IPS-18a (cell line): ENCODE results near the gene CERKL.

ENCODE experiments used
- H3K27ac ChIP-seq: one replicate; pipeline ENCODE4 v1.5.1; 2013; ENCODE audit warnings: low read length
- H3K27me3 ChIP-seq: one replicate; pipeline ENCODE4 v1.6.1; 2013; ENCODE audit warnings: mild to moderate bottlenecking, low read length; ENCODE audit not compliant: control insufficient read depth, insufficient read depth
- H3K36me3 ChIP-seq: one replicate; pipeline ENCODE4 v1.6.1; 2013; ENCODE audit warnings: low read depth, low read length; ENCODE audit not compliant: control insufficient read depth
- H3K4me1 ChIP-seq: one replicate; pipeline ENCODE4 v1.6.1; 2013; ENCODE audit warnings: low read depth, low read length; ENCODE audit not compliant: control insufficient read depth
- H3K4me3 ChIP-seq: one replicate; pipeline ENCODE4 v1.5.1; 2013; ENCODE audit warnings: low read length
- H3K9ac ChIP-seq: one replicate; pipeline ENCODE4 v1.6.1; 2013; ENCODE audit warnings: mild to moderate bottlenecking, low read length, moderate library complexity
- H3K9me3 ChIP-seq: one replicate; pipeline ENCODE4 v1.6.1; 2013; ENCODE audit warnings: low read depth, low read length; ENCODE audit not compliant: control insufficient read depth

The CERKL gene

DNA sequence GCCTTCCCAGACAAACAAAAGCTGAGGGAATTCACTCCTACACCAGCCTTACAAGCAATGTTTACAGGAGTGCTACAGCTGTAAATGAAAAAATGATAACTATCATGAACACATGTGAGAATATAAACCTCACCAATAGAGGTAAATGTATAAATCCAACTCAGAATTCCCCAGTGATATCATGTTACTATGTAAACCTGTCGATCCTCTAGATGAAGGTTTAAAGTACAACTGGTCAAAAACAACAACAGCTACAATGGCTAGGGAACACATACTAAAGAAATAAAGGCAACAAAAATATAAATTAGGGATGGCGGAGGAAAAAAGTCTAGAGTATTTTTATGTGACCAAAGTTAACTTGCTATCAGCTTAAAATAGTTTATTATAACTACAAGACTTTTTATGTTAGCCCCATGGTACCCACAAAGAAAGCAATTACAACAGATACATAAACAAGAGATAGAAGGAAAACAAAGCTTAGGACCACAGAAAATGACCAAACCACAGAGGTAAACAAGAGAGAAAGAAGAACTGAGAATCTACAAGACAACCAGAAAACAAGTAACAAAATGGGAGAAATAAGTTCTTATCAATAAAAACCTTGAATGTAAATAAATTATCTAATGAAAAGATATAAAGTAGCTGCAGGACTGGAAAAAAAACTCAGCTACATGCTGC, 8.3 kb downstream of the CERKL start:
- Histone ChIP-seq H3K9ac (no peak overlapping the region), H3K36me3 (no peaks in the 10 kb centered on the region), H3K27me3 (no peaks in the 10 kb centered on the region), H3K4me1 (no peaks in the 10 kb centered on the region), H3K9me3 (no peaks in the 10 kb centered on the region), H3K27ac (no peak overlapping the region), H3K4me3 (no peak overlapping the region)

DNA sequence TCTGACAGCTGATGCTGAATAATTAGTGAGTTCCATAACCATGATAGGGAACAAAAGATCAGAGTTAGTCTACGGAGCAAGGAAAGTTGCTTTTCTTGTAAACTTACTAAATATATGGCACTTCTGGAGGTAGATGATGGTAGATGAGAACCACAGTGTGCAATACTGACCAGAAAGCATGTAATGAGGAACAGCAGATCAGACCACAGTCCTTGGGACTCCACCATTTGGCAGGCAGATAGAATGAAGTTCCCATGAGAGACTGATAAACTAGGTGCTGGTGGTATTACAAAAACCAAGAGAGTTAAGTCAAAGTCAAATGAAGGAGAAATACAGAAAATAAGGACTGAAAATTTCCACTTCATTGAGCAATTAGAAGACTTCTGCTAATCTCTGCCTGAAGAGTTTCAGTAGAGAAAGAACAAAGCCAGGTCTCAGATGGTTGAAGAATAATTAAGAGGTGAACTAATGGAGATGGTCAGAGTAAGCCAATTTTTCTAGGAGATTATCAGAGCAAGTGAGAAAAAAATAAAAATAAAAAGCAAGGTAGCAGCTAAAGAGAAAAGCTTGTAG, 10.4 kb downstream of the CERKL start:
- no peaks in the 10 kb centered on the region for H3K4me1 ChIP-seq
- H3K4me3 ChIP-seq = no peak overlapping the region
- H3K27me3 ChIP-seq = no peaks in the 10 kb centered on the region
- H3K9me3 ChIP-seq = no peaks in the 10 kb centered on the region
- H3K9ac ChIP-seq = no peak overlapping the region
- no peak overlapping the region for H3K27ac ChIP-seq
- no peaks in the 10 kb centered on the region for H3K36me3 ChIP-seq

DNA sequence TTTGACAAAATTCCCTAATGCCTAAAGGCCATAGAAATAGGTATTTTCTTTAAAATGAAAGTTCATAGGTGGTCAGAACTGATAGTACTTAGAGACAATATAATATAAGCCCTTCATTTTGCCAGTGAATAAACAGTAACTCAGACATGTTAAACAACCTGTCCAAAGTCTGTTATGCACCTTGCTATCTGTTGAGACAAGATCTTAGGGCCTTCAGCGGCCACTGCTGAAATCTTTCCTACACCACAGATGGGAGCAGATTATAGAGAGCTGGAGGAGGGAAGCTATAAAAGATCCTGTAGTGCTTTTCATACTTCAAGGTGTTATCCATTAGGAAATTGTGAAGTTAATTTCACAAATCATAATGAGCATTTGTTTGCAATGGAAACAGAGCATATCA, 13.8 kb downstream of the CERKL start:
- H3K4me1 ChIP-seq = no peaks in the 10 kb centered on the region
- no peak overlapping the region for H3K4me3 ChIP-seq
- H3K9ac ChIP-seq = no peak overlapping the region
- H3K36me3 ChIP-seq = no peaks in the 10 kb centered on the region
- H3K27ac ChIP-seq = no peak overlapping the region
- no peaks in the 10 kb centered on the region for H3K9me3 ChIP-seq
- no peaks in the 10 kb centered on the region for H3K27me3 ChIP-seq

DNA sequence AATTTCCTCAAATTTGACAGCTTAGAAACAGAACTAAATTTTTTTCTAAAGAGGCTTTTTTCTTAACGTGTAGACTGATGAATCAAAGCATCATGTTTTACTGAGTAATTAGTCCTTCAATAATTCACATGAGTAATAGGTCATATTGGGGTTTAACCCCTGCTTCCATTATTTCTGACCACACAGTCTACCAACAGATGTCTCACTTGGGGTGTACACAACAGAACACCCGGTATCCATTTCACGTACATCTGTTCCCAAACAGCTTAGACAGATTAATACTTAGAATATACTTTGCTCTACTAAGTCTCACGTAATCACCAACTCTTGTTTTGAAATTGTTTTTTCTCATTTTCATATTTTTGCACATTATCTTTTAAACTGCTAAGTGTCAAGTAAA, 14.8 kb downstream of the CERKL start:
- no peak overlapping the region for H3K27ac ChIP-seq
- no peaks in the 10 kb centered on the region for H3K36me3 ChIP-seq
- no peak overlapping the region for H3K9ac ChIP-seq
- no peak overlapping the region for H3K4me3 ChIP-seq
- H3K27me3 ChIP-seq = no peaks in the 10 kb centered on the region
- H3K9me3 ChIP-seq = no peaks in the 10 kb centered on the region
- H3K4me1 ChIP-seq = no peaks in the 10 kb centered on the region

DNA sequence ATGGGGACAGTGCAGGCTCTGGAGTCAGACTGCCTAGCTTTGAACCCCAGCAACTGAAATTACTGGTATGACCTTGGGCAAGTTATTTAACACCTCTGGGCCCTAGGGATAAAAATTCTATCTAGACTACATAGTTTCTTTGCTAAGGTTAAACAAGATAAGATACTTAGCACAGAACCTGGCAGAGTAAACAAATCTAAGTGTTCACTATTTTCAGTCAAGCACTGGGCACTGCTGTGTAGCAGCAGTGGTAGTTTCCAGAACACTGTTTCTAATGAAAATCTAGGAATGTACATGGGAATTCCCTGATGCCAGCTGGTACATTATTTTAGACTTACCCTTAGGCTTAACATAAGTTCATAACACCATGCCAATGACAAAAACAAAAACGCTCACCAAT, 17.2 kb downstream of the CERKL start:
- Histone ChIP-seq H3K27me3 (no peaks in the 10 kb centered on the region), H3K4me3 (no peak overlapping the region), H3K9me3 (no peaks in the 10 kb centered on the region), H3K36me3 (no peaks in the 10 kb centered on the region), H3K27ac (no peak overlapping the region), H3K4me1 (no peaks in the 10 kb centered on the region), H3K9ac (no peak overlapping the region)

DNA sequence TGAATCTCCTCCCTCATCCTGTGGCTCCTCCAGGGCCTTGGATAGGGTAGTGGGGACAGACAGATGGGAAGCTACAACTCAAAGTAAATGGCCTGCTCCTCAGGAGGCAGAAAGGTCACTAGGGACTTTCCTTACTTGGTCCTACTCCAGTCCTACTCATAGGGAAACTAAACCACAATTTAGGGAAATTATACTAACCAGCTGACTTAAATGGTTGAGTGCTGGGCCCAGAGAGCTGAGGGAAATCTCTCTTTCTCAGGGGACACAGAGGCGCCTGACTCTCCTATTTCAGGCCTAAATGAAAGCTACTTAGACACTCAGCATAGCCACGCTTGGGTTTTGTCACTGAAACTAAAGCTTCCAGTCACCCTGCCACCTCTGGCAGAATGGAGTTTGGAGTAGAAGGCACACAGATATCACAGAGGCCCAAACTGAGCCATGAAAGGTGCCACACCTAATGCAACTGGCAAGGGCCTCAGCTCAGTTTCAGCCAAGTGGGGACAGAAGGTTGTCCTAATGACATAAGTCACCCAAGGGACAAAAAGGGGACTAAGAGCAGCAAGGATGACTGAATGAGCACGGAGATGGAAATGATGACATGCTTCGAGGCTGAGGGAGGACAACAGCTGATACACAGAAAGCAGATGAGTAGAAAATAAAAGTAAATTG, 24.0 kb downstream of the CERKL start:
- Histone ChIP-seq H3K27me3 (no peaks in the 10 kb centered on the region), H3K9ac (no peak overlapping the region), H3K4me3 (no peak overlapping the region), H3K36me3 (no peaks in the 10 kb centered on the region), H3K9me3 (no peaks in the 10 kb centered on the region), H3K27ac (no peak overlapping the region), H3K4me1 (no peaks in the 10 kb centered on the region)

DNA sequence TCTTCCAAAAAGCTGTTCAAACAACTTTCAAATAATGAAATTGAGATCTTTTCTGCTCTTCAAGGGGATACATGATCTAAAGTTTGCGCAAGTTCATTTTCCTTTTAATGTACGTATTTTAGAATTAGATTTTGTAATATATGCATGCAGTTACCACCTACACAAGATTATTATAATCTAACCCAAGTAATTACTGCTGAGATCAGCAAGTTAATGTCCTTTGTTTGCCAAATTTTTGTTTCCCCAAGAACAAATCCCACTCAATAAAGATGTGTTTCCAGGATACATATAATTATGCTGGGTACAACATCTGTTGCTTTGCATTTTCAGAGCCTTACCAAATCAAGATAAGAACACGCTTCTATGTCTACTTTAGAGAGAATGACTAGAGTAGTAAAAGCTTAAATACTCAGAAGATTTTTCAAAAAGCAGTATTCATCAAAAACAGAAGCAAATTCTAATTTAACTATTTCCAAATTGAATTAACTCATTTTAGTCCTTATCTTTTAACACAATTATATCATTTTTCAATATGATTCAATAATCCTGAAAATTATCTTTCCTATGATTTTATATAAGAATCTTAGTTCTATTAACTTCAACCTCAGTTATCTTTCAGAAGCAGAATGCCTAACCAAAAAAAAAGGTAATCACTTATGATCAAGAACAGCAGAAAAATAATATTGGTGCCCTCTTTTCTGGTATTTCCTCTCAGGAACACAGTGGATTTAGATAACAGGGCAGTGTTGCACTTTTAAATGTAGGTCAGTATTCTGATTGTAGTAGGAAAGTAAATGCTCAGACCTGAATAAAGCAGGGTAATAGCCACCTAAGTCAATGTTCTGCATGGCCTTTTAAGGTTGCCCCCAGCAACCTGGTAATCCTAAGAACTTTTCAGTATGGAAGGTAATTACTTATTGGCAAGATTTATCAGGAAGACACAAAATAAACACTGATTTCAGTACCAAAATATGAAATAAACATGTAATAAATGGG, 28.0 kb downstream of the CERKL start:
- Histone ChIP-seq H3K9me3 (no peaks in the 10 kb centered on the region), H3K27ac (no peak overlapping the region), H3K4me1 (no peaks in the 10 kb centered on the region), H3K36me3 (no peaks in the 10 kb centered on the region), H3K4me3 (no peak overlapping the region), H3K9ac (no peak overlapping the region), H3K27me3 (no peaks in the 10 kb centered on the region)

DNA sequence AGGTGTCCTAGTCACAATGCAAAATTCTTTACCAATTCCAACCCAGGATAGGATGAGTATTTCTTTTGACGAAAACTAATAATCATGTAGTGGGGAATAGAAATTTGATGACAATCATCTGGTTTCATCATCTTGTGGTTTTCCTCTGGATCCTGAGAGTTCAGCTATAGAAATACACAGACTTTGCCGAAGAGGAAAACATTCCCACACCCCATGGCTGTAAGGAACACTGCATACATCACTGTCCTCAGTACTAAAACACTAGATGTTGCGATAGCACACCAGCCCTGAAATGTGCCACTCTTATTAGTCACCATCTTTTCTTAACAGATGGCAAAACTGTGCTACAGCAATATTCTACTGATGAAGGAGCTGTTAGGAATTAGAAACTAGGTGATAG, 29.4 kb downstream of the CERKL start:
- H3K9ac ChIP-seq = no peak overlapping the region
- H3K9me3 ChIP-seq = no peaks in the 10 kb centered on the region
- H3K4me1 ChIP-seq = no peaks in the 10 kb centered on the region
- H3K36me3 ChIP-seq = no peaks in the 10 kb centered on the region
- no peaks in the 10 kb centered on the region for H3K27me3 ChIP-seq
- H3K4me3 ChIP-seq = no peak overlapping the region
- no peak overlapping the region for H3K27ac ChIP-seq

DNA sequence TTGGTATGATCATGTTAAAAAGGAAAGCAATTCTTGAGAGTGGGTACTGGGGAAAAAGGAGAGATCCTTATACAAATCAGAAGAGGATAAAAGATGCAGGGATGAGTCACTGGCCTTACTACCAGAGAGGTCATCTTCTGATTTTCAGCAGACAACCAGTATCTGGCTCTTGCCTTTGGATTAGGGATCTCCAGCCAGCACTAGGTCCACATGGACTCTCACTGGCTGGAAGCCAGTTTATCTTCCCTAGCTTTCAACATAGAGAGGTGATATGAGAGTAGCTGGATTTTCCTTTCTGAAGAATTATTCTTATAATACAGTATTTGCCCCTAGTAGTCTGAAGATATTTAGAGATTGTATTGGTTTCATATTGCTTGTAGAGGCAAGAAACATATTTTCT, 30.2 kb downstream of the CERKL start:
- H3K27ac ChIP-seq = no peak overlapping the region
- H3K4me1 ChIP-seq = no peaks in the 10 kb centered on the region
- no peaks in the 10 kb centered on the region for H3K27me3 ChIP-seq

DNA sequence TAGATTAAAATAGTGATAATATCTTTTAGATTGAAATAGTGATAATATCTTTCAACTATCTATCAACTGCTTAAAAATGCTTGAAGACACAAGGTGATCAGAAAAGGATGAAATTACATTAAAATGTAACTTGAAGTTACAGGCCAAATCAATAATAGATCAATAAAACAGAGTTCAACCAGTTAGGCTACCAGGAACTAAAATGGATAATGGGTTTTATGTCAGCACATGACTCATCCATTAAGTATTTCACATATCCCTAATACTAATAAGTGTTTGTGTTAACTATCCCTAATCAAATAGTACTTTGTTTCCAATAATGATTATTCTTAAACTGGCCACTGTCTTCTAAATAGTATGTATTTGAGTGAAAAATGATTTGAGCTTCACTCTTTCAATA, 33.7 kb downstream of the CERKL start:
- no peak overlapping the region for H3K4me3 ChIP-seq
- no peak overlapping the region for H3K9ac ChIP-seq
- H3K4me1 ChIP-seq = no peaks in the 10 kb centered on the region
- H3K9me3 ChIP-seq = no peaks in the 10 kb centered on the region
- H3K36me3 ChIP-seq = no peaks in the 10 kb centered on the region
- no peaks in the 10 kb centered on the region for H3K27me3 ChIP-seq
- no peak overlapping the region for H3K27ac ChIP-seq

More for the DNA sequence above, 30.2 kb downstream of the CERKL start:
- H3K9me3 ChIP-seq = no peaks in the 10 kb centered on the region
- H3K9ac ChIP-seq = no peak overlapping the region
- no peaks in the 10 kb centered on the region for H3K36me3 ChIP-seq
- no peak overlapping the region for H3K4me3 ChIP-seq

DNA sequence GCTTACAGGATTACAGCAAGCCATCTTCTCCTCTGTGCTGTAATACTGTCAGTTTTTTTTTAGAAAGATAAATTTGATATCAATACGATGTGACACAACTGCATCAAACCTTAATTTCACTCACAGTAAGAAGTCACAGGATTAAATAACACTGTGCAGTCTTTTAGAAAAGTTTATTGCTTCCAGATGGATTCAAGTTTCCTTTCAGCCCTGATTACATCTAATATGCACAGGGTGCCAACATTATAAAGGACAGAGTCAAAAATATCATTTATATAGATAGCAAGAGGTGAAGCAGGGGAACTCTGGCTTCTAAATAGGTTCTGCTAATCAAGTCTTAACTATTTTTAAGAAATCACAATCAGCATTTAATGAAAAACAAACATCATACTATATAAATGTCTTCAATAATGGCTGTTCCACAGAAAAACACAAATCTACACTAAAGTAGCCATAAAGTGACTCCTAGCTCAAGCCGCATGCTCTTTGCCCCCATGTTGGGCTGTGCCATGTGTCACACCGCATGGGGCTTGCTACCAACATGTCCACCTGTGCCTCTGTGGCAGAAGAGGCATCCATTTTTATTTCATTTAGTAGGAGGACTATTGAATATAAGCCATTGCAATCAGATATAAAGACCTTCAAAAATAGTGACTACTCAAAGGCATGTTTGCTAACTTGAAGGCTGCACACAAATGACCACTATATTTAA, 35.0 kb downstream of the CERKL start:
- no peaks in the 10 kb centered on the region for H3K9me3 ChIP-seq
- H3K9ac ChIP-seq = no peak overlapping the region
- no peaks in the 10 kb centered on the region for H3K4me1 ChIP-seq
- H3K27me3 ChIP-seq = no peaks in the 10 kb centered on the region
- no peak overlapping the region for H3K4me3 ChIP-seq
- H3K36me3 ChIP-seq = no peaks in the 10 kb centered on the region
- H3K27ac ChIP-seq = no peak overlapping the region
